Esophagus squamous epithelium (tissue), 5 donors: ENCODE data around the gene TAS1R2. TPM values are rescaled to one million over a fixed set of nuclear protein-coding genes. Genes with fewer than 3 reads are reported as not detected.

ENCODE experiments used
- DNase-seq: peaks from one replicate; lab custom pipeline; 2025; lab: John Stamatoyannopoulos, UW
- H3K27ac ChIP-seq, 4 donors: fragments of 200-600 bp; sonication (generic); one replicate each; pipeline ENCODE4 v1.5.1; 2016 to 2019; ENCODE audit warnings: mild to moderate bottlenecking in 1 of 4
- H3K27me3 ChIP-seq, 4 donors: fragments of 200-600 bp; sonication (generic); 1 replicate in 3 of 4; 2 replicates in 1 of 4; pipeline versions ENCODE4 v1.5.1 to v1.6.0; 2017 to 2021; ENCODE audit warnings: antibody characterized with exemption in 1 of 4
- H3K36me3 ChIP-seq, 3 donors: fragments of 200-600 bp; sonication (generic); one replicate each; pipeline ENCODE4 v1.5.1; 2016 to 2019
- H3K4me1 ChIP-seq, 3 donors: fragments of 200-600 bp; sonication (generic); one replicate each; pipeline ENCODE4 v1.5.1; 2017 to 2019
- H3K4me3 ChIP-seq, 4 donors: fragments of 200-600 bp; sonication (generic); 1 replicate in 3 of 4; 2 replicates in 1 of 4; pipeline ENCODE4 v1.5.1; 2016 to 2019; ENCODE audit warnings: mild to moderate bottlenecking in 2 of 4, moderate library complexity in 1 of 4
- H3K9me3 ChIP-seq, 3 donors: fragments of 200-600 bp; sonication (generic); one replicate each; pipeline ENCODE4 v1.5.1; 2016 to 2019
- POLR2A ChIP-seq, 4 donors: fragments of 450-650 bp; IDR thresholded peaks; one replicate each; pipeline ENCODE4 v1.6.1; 2017; ENCODE audit warnings: antibody characterized with exemption in 4 of 4, mild to moderate bottlenecking in 4 of 4, moderate library complexity in 3 of 4
- WGBS, 2 donors: methylation state at CpG; one replicate each; pipeline ENCODE4 v1.1.5; 2018; 5-methylcytosine and 5-hydroxymethylcytosine counted together
- intact Hi-C: fragments of 100-400 bp; cut with DNase I; formaldehyde crosslinking; loops from one replicate; pipeline ENCODE4 v1.15.0; 2022
- total RNA-seq, 4 donors: library from RNA; depleted of rRNA; stranded (reverse); fragments of >200 nt; gene quantifications; one replicate each; pipeline ENCODE4 v1.1.0, GENCODE V29; 2016
- TF ChIP-seq, protein P1 (sequence below), 6 experiments: fragments of 450-650 bp in 4 of 6; fragments of 200-600 bp in 2 of 6; sonication (generic) in 2 of 6; IDR thresholded peaks; one replicate each; pipeline ENCODE4 v1.5.1; 2016 to 2019; ENCODE audit warnings: antibody characterized with exemption in 6 of 6, mild to moderate bottlenecking in 4 of 6, moderate library complexity in 4 of 6
- donor health status: DM: yes; HTN: yes; CAD: no.

Gene TAS1R2
- total RNA-seq, 4 donors from 2014 or later = not detected

DNA sequence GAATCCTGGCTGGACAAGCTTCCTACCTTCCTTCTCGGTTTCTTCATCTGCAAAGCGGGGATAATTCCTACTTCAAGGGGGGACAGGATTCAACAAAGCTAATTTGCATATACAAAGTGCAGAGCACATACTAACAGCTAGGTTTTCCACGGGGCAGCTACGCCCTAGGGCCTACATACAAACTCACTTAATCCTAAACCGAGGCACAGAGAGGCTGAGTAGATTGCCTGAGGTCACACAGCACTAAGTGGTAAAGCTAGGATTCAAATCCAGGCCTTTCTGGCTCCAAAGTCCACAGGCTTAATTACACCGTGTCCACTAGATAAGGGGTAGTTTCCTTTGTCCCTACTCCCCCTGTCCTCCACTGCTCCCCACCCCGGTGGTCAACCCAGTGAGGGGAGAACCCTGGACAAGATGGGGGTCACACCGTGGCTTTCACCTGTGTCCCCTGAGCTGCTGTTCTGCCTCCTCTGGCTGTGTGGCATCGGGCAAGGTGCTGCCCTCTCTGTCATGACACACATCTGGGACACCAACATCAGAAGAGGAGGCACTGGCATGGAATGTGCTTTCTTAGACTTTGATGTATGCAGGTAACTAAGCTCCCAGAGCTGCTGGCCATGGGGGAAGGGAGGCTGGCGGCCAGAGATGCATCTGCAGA lies 44.5 kb downstream of the TAS1R2 start:
- H3K27me3 ChIP-seq = peaks cover 0 to 73% (median 2%) of the 10 kb centered on the region in 4 donors
- H3K36me3 ChIP-seq = no peaks in the 10 kb centered on the region
- H3K27ac ChIP-seq = no peak overlapping the region
- TF ChIP-seq POLR2A (IDR thresholded peaks at IDR 0.05) = no peak
- TF ChIP-seq, protein P1, sequence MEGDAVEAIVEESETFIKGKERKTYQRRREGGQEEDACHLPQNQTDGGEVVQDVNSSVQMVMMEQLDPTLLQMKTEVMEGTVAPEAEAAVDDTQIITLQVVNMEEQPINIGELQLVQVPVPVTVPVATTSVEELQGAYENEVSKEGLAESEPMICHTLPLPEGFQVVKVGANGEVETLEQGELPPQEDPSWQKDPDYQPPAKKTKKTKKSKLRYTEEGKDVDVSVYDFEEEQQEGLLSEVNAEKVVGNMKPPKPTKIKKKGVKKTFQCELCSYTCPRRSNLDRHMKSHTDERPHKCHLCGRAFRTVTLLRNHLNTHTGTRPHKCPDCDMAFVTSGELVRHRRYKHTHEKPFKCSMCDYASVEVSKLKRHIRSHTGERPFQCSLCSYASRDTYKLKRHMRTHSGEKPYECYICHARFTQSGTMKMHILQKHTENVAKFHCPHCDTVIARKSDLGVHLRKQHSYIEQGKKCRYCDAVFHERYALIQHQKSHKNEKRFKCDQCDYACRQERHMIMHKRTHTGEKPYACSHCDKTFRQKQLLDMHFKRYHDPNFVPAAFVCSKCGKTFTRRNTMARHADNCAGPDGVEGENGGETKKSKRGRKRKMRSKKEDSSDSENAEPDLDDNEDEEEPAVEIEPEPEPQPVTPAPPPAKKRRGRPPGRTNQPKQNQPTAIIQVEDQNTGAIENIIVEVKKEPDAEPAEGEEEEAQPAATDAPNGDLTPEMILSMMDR (IDR thresholded peaks at IDR 0.05) = no peak
- no peak overlapping the region for H3K4me3 ChIP-seq
- DNase-seq = no peak
- intact Hi-C loops = no loop called here
- H3K4me1 ChIP-seq = no peaks in the 10 kb centered on the region
- WGBS, 2 donors = 24 to 50% methylated on average over 6 to 10 of the region's 10 CpGs
- no peaks in the 10 kb centered on the region for H3K9me3 ChIP-seq

DNA sequence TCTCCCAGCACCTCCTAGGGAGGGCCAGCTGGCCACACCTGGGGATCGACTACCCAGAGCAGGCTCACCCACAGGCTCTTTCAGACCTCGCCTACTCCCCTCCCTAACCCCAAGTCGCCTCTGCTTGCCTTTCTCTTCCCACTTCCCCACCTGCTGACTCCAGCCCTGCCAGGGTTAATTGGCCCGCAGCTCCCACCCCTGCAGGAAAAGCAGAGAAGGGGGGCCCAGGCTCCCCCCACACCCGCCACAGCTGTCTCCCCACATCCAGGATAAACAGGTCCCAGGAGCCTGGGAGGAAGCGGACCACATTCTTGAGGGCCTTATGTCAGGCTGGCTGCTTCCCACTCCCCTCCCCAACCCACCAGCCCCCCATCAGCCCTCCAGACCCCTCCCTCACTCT lies 45.0 kb downstream of the TAS1R2 start:
- Histone ChIP-seq H3K4me1 (no peaks in the 10 kb centered on the region), H3K27me3 (peaks cover 0 to 72% (median 2%) of the 10 kb centered on the region in 4 donors), H3K4me3 (no peak overlapping the region), H3K27ac (no peak overlapping the region), H3K36me3 (no peaks in the 10 kb centered on the region), H3K9me3 (no peaks in the 10 kb centered on the region)
- intact Hi-C loops = no loop called here
- no peak for DNase-seq
- 28 to 29% methylated on average over 3 of the region's 6 CpGs for WGBS, 2 donors
- TF ChIP-seq, protein P1 (IDR thresholded peaks at IDR 0.05) = no peak
- no peak for TF ChIP-seq POLR2A (IDR thresholded peaks at IDR 0.05)

DNA sequence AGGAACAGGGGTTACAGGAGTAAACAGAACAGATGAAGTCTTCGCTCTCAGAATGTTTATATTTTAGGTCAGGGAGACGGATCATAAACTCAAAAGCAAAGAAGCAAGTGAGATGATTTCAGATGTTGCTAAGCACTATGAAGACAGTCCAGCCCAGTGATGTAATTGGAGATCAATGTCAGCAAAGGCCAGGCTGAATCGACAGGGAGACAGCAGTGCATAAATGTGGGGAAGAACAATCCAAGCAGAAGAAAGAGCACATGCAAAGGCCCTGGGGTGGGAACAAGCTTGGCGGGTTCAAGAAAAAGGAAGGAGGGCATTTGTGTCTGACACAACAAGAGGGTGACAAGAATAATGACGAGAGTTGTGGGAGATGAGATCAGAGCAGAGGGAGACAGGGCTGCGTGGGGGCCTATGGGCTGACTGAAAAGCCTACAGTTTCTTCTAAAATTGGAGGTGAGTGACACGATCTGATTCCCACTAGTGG lies 47.0 kb downstream of the TAS1R2 start:
- Histone ChIP-seq H3K36me3 (no peaks in the 10 kb centered on the region), H3K4me1 (no peaks in the 10 kb centered on the region), H3K27ac (no peak overlapping the region), H3K4me3 (no peak overlapping the region), H3K27me3 (peaks cover 0 to 69% (median 0%) of the 10 kb centered on the region in 4 donors), H3K9me3 (no peaks in the 10 kb centered on the region)
- 63% methylated on average over 7 of the region's 7 CpGs for WGBS, 2 donors
- no peak for TF ChIP-seq POLR2A (IDR thresholded peaks at IDR 0.05)
- TF ChIP-seq, protein P1 (IDR thresholded peaks at IDR 0.05) = no peak
- no peak for DNase-seq
- intact Hi-C loops = no loop called here

DNA sequence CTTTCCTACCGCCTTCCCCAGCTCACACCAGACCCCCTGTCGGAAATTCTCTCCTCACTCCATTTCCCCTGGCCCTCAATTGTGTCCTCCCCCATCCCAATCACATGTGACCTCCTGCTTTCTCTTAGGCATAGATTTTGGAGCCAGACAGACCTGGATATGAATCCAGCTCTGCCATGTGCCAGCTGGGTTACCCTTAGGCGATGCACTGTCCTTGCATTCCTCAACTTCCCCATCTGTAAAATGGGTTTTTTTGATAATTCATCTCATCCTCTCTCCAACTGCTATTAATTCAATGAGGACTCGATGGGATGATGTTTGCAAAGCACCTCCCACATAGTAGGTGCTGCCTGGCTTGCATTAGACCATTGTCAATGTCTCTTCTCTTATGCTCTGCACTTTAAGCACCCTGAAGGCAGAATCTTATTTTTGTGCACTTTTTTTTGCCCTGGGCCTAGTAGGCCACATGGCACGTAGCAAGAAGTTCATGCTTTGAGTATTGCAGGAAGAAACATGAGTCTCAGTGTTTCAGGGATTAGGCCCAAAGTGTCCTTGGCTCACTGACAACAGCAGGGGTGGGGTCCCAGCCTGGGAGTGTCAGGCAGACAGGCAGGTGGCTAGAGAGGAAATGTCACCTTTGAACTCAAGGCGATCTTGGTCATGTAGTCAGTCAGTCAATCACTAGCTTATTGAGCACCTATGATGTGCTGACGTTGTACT lies 47.6 kb downstream of the TAS1R2 start:
- no peak for DNase-seq
- Histone ChIP-seq H3K36me3 (no peaks in the 10 kb centered on the region), H3K4me3 (no peak overlapping the region), H3K9me3 (no peaks in the 10 kb centered on the region), H3K27me3 (peaks cover 0 to 69% (median 0%) of the 10 kb centered on the region in 4 donors), H3K4me1 (no peaks in the 10 kb centered on the region), H3K27ac (no peak overlapping the region)
- TF ChIP-seq, protein P1 (IDR thresholded peaks at IDR 0.05) = no peak
- TF ChIP-seq POLR2A (IDR thresholded peaks at IDR 0.05) = no peak
- intact Hi-C loops = no loop called here
- whole genome bisulfite sequencing, 2 donors = 57 to 73% methylated on average over 7 of the region's 7 CpGs
